NCI-H2107 treated with DMSO at 0.1 percent for 48 hours (cell line): ENCODE data around the gene MOBP.

ENCODE experiments used
- DNase-seq: peaks from one replicate; lab custom pipeline; 2025; ENCODE audit not compliant: unreplicated experiment; lab: John Stamatoyannopoulos, UW

The MOBP gene

GRCh38 chr3:39540162-39540921, 72.9 kb downstream of the MOBP start:
- DNase-seq: no peak

- DNase-seq: no peak
Measured at GRCh38 chr3:39541442-39541841, 74.0 kb downstream of the MOBP start.

GRCh38 chr3:39541917-39542329, 74.4 kb downstream of the MOBP start:
- DNase-seq: no peak

- DNase-seq: no peak
Measured at GRCh38 chr3:39542588-39542988, 75.1 kb downstream of the MOBP start.

- no peak for DNase-seq
Measured at GRCh38 chr3:39548282-39548681, 80.8 kb downstream of the MOBP start.

GRCh38 chr3:39550354-39551051, 83.0 kb downstream of the MOBP start:
- DNase-seq: no peak
